Aorta (tissue), 5 donors: ENCODE results near the gene GAB2. TPM values are rescaled to one million over a fixed set of nuclear protein-coding genes. Genes with fewer than 3 reads are reported as not detected.

Experiments used
- ATAC-seq: fragments of 200-7000 bp; cut with Tn5 transposase; one replicate; pipeline ENCODE4 v1.9.1; 2022; ENCODE audit warnings: moderate library complexity; ENCODE audit not compliant: low FRiP score
- DNase-seq, 2 donors: peaks; one replicate each; pipeline ENCODE4 v3.0.0-alpha.2; 2020
- H3K27ac ChIP-seq, 2 donors: one replicate each; pipeline ENCODE4 v1.5.1; 2013; ENCODE audit warnings: low read length in 2 of 2, mild to moderate bottlenecking in 2 of 2, moderate library complexity in 2 of 2, control low read depth in 1 of 2, inconsistent platforms in 1 of 2, low read depth in 1 of 2
- H3K27me3 ChIP-seq, 2 donors: one replicate each; pipeline ENCODE4 v1.6.1; 2013; ENCODE audit warnings: control low read depth in 1 of 2, low read length in 1 of 2, mild to moderate bottlenecking in 1 of 2, moderate library complexity in 1 of 2; ENCODE audit not compliant: insufficient read depth in 2 of 2, control insufficient read depth in 1 of 2
- H3K36me3 ChIP-seq, 2 donors: one replicate each; pipeline ENCODE4 v1.6.1; 2013; ENCODE audit warnings: control low read depth in 1 of 2, low read length in 1 of 2, mild to moderate bottlenecking in 1 of 2; ENCODE audit not compliant: insufficient read depth in 2 of 2, control insufficient read depth in 1 of 2
- H3K4me1 ChIP-seq, 2 donors: one replicate each; pipeline ENCODE4 v1.6.1; 2013; ENCODE audit warnings: low read length in 2 of 2, control low read depth in 1 of 2, mild to moderate bottlenecking in 1 of 2, moderate library complexity in 1 of 2; ENCODE audit not compliant: insufficient read depth in 2 of 2, control insufficient read depth in 1 of 2
- H3K4me3 ChIP-seq, 2 donors: one replicate each; pipeline ENCODE4 v1.5.1; 2013; ENCODE audit warnings: low read length in 2 of 2, control low read depth in 1 of 2, mild to moderate bottlenecking in 1 of 2
- H3K9me3 ChIP-seq: one replicate; pipeline ENCODE4 v1.6.1; 2013; ENCODE audit warnings: mild to moderate bottlenecking, low read length; ENCODE audit not compliant: control insufficient read depth
- WGBS, 2 donors: extraction: QIAGEN DNeasy Blood & Tissue Kit; methylation state at CpG; one replicate each; pipeline ENCODE4 v1.1.7; 2013; 5-methylcytosine and 5-hydroxymethylcytosine counted together
- intact Hi-C, 2 donors: fragments of 100-400 bp; cut with DNase I; formaldehyde crosslinking; loops; one replicate each; pipeline versions ENCODE4 v1.14.2 to v1.15.0; 2022
- polyA plus RNA-seq, 2 donors: library from polyadenylated mRNA; stranded (reverse); fragments of 200-250 nt; gene quantifications; one replicate each; pipeline ENCODE4 v1.2.3, GENCODE V29; 2013
- total RNA-seq, 2 donors: library from RNA; stranded (reverse); fragmentation: NEBNext Ultra II Directional; extraction: Animal tissue kit (Norgen Biotek cat#: 25700); gene quantifications; one replicate each; pipeline ENCODE4 v1.2.1, GENCODE V29; 2021
- donor health status: healthy with polysubstance abuse.
- donor health status: Bipolar disorder and iron deficiency.
- donor health status: DM: no; HTN: no; CAD: no.
- donor health status: DM: no; HTN: no; CAD: no.
- donor health status: DM: yes; HTN: yes; CAD: no.

GAB2 gene
- total and polyA plus RNA-seq, 4 donors = 19.3 to 82.6 (median 55.2) TPM

DNA sequence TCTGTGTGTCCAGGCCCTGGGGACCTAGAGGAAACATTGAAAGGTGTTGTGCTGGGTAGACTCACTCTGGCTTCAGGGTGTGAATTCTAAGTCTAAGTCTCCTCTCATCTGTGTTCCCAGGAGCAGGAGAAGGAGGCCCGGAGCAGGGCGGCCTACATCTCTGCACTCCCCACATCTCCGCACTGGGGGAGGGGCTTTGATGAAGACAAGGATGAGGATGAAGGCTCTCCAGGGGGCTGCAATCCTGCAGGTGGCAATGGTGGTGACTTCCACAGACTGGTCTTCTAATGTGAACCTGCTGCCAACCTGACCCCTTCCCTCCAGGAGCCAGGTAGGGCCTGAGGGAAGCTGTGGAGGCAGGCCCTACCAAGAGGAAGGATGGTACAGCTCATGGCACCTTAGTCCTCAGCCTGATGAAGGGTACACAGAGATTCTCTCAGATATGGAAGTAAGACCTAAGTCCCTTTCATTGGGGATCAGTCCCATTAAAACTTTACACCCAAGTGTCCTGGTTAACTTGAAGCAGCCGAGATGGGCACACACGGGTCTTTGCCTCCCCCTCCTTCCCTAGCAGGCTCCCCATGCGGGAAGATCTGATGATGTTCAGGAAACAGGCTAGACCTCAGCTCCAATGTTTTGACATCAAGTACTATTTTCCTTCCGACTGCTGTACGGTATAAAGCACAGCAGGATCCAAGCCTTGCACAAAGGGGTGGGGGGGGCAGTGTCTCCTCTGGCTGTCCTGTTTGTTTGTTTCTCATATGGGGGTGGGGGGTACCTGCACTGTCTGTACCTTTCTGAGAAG lies 203.9 kb downstream of the GAB2 start:
- DNase-seq (peak in 1 of 2 donors; percentile 44), ATAC-seq (no peak)
- Histone ChIP-seq H3K27ac (no peak overlapping the region), H3K4me3 (no peak overlapping the region), H3K36me3 (peaks cover 0 to 2% of the 10 kb centered on the region in 2 donors), H3K9me3 (no peaks in the 10 kb centered on the region), H3K4me1 (no peaks in the 10 kb centered on the region), H3K27me3 (no peaks in the 10 kb centered on the region)
- 61 to 67% methylated on average over 8 of the region's 8 CpGs for WGBS, 2 donors
- intact Hi-C loops = no loop called here

DNA sequence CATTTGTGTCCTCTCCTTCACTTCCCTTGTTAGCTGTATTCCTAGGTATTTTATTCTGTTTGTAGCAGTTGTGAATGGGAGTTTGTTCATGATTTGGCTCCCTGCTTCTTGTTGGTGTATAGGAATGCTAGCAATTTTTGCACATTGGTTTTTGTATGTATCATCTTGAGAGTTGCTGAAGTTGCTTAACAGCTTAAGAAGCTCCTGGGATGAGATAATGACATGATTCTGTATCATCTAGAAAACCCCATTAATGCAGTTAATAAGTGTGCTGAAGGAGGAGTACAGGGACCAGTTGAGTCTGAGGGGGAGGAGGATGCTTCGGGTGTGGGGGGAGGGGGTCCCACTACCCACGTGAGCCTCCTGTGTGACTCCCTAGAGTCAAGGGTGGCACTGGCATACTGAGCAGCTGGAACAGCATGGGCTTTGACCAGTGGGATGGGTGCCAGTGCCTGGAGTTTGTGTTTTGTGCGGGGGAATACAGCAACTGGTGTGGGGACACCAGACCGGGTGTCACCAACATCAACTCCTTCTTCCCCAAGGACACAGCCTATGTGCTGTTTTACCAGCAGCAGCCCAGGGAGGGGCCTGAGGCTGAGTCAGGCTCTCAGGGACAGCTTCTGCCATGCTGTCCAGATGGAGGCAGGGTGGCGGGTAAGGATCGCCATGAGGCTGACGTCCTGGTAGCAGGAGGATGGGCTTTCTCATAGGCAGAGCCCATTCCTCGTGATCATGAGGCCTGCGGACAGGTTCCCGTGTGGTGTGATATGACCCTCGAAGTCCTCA lies 204.8 kb downstream of the GAB2 start:
- ATAC-seq (no peak), DNase-seq (peak in 1 of 2 donors; percentile 76)
- H3K27ac ChIP-seq = no peak overlapping the region
- H3K36me3 ChIP-seq = peaks cover 0 to 5% of the 10 kb centered on the region in 2 donors
- no peaks in the 10 kb centered on the region for H3K9me3 ChIP-seq
- H3K27me3 ChIP-seq = no peaks in the 10 kb centered on the region
- H3K4me1 ChIP-seq = no peaks in the 10 kb centered on the region
- intact Hi-C loops = no loop called here
- WGBS, 2 donors = 66 to 67% methylated on average over 11 of the region's 11 CpGs
- no peak overlapping the region for H3K4me3 ChIP-seq

DNA sequence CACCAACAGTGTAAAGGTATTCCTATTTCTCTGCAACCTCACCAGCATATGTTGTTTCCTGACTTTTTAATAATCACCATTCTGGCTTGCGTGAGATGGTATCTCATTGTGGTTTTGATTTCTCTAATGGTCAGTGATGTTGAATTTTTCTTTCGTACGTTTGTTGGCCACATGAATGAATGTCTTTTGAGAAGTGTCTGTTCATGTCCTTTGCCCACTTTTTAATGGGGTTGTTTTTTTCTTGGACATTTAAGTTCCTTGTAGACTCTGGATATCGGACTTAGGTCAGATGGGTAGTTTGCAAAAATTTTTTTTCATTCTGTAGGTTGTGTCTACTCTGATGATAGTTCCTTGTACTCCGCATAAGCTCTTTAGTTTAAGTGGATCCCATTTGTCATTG lies 206.1 kb downstream of the GAB2 start:
- H3K4me3 ChIP-seq = no peak overlapping the region
- H3K9me3 ChIP-seq = no peaks in the 10 kb centered on the region
- no peak for DNase-seq
- peaks cover 0 to 6% of the 10 kb centered on the region in 2 donors for H3K36me3 ChIP-seq
- H3K4me1 ChIP-seq = no peaks in the 10 kb centered on the region
- 94 to 95% methylated on average over 5 of the region's 5 CpGs for WGBS, 2 donors
- no peak overlapping the region for H3K27ac ChIP-seq
- no peak for ATAC-seq
- no peaks in the 10 kb centered on the region for H3K27me3 ChIP-seq
- intact Hi-C loops = no loop called here

DNA sequence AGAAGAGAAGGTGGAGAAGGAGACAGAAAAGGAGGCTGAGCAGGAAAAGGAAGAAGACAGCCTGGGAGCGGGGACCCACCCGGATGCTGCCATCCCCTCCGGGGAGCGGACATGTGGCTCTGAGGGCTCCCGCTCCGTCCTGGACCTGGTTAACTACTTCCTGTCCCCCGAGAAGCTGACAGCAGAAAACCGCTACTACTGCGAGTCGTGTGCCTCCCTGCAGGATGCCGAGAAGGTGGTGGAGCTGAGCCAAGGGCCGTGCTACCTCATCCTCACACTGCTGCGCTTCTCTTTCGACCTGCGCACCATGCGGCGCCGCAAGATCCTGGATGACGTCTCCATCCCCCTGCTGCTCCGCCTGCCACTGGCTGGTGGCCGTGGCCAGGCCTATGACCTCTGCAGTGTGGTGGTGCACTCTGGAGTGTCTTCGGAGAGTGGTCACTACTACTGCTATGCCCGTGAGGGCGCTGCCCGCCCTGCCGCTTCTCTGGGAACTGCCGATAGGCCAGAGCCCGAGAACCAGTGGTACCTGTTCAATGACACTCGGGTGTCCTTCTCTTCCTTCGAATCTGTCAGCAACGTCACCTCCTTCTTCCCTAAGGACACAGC lies 207.5 kb downstream of the GAB2 start:
- WGBS, 2 donors = 88 to 89% methylated on average over 31 of the region's 31 CpGs
- peak in 1 of 2 donors; percentile 73 for DNase-seq
- no peak for ATAC-seq
- H3K9me3 ChIP-seq = no peaks in the 10 kb centered on the region
- no peak overlapping the region for H3K27ac ChIP-seq
- no peaks in the 10 kb centered on the region for H3K4me1 ChIP-seq
- intact Hi-C loops = no loop called here
- H3K4me3 ChIP-seq = no peak overlapping the region
- H3K36me3 ChIP-seq = peaks cover 0 to 6% of the 10 kb centered on the region in 2 donors
- H3K27me3 ChIP-seq = no peaks in the 10 kb centered on the region

DNA sequence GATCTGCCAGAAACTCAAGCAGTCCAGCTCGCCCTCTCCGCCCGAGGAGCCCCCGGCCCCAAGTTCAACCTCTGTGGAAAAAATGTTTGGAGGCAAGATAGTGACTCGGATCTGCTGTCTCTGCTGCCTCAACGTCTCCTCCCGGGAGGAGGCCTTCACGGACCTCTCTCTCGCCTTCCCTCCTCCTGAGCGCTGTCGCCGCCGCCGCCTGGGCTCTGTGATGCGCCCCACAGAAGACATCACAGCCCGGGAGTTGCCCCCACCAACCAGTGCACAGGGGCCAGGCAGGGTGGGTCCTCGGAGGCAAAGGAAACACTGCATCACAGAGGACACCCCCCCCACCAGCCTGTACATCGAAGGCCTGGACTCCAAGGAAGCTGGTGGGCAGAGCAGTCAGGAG lies 208.1 kb downstream of the GAB2 start:
- Histone ChIP-seq H3K9me3 (no peaks in the 10 kb centered on the region), H3K27ac (no peak overlapping the region), H3K36me3 (peaks cover 3 to 6% of the 10 kb centered on the region in 2 donors), H3K4me1 (no peaks in the 10 kb centered on the region), H3K27me3 (no peaks in the 10 kb centered on the region), H3K4me3 (no peak overlapping the region)
- intact Hi-C loops = no loop called here
- ATAC-seq = no peak
- 87 to 90% methylated on average over 18 of the region's 18 CpGs for WGBS, 2 donors
- peak in 1 of 2 donors; percentile 65 for DNase-seq

DNA sequence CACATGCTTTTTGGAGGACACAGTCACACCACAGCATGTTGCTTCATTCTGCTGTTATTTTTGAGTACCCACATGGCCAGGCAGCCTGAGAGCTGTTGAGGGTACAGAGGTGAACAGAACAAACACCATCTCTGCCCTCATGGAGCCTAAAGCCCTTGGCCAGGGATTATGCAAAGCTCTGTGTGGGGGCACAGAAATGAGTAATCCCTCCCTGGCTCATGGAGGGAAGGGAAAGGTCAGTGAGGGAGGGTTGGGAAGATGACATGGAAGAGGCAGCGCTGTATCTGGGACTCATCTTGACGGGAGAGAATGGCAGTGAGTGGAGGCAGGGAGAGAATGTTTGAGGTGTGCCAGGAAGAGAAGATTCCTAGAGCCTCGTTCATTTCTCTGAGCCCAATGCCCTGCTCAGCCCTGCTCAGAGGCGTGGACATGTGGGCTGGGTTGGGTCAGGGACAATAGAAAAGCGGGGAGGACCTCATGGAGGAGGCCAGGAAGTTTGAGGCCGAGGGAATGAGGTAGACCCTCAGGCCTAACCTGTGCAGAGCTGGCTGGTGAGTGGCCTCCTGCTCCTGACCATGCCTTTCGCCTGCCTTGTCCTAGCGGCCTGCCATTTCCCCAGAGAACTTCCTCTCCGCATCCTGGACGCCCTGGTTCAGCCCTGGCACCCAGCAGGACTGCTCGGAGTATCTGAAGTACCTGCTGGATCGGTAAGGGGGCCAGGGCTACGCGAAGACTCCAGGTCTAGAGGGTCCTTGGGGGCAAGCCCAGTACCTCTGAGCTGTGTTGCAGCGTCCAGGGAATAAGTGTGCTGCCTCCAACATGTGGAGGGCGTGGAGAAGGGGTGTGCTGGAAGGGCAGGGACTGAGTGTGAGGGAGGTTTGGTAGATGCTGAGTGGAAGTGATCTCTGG lies 209.1 kb downstream of the GAB2 start:
- DNase-seq = peak in 1 of 2 donors; percentile 66
- Histone ChIP-seq H3K27me3 (no peaks in the 10 kb centered on the region), H3K36me3 (peaks cover 3 to 6% of the 10 kb centered on the region in 2 donors), H3K4me1 (no peaks in the 10 kb centered on the region), H3K27ac (no peak overlapping the region), H3K9me3 (no peaks in the 10 kb centered on the region), H3K4me3 (no peak overlapping the region)
- 87 to 90% methylated on average over 16 of the region's 16 CpGs for WGBS, 2 donors
- no peak for ATAC-seq
- intact Hi-C loops = no loop called here

DNA sequence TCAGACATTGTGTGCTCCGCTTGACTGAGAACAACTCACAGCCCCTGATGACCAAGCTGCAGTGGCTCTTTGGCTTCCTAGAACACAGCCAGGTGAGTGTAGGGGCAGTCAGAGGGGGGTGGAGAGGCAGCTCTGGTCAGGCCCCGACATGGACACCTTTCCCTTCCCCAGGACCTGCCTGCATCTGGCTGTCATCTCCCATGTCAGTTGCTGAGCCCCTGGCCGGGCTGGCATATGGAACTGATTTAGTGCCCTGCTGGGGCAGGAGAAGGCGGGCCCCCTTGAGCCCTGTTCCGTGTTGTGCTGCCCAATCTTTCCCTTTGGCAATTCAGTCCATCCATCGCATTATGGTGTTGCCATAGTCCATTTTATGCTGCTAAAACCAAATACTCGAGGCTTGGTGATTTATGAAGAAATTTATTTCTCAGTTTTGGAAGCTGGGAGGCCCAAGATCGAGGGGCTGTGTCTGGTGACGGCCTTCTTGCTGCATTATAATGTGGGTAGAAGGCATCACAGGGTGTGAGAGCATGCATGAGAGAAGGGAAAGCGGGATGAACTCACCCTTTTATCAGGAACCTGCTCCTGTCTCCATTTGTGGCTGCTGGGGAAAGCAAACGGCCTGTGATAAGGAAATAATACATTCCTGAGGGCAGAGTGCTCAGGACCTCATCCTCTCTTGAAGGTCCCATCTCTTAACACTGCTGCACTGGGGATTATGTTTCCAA lies 209.9 kb downstream of the GAB2 start:
- H3K27me3 ChIP-seq = no peaks in the 10 kb centered on the region
- intact Hi-C loops = no loop called here
- H3K4me3 ChIP-seq = no peak overlapping the region
- H3K36me3 ChIP-seq = peaks cover 3 to 6% of the 10 kb centered on the region in 2 donors
- no peaks in the 10 kb centered on the region for H3K9me3 ChIP-seq
- peak in 1 of 2 donors; percentile 61 for DNase-seq
- 81 to 82% methylated on average over 11 of the region's 11 CpGs for WGBS, 2 donors
- no peaks in the 10 kb centered on the region for H3K4me1 ChIP-seq
- no peak overlapping the region for H3K27ac ChIP-seq
- ATAC-seq = no peak
